Sigmoid colon (tissue), 7 donors: ENCODE measurements around the gene DUSP9. TPM values are rescaled to one million over a fixed set of nuclear protein-coding genes. Genes with fewer than 3 reads are reported as not detected.

Experiments
- DNase-seq: peaks from one replicate; pipeline ENCODE4 v3.0.0-alpha.2; 2019
- H3K27ac ChIP-seq, 4 donors: fragments of 200-600 bp; sonication (generic); one replicate each; pipeline ENCODE4 v1.5.1; 2016 to 2019; ENCODE audit warnings: mild to moderate bottlenecking in 1 of 4
- H3K27me3 ChIP-seq, 3 donors: fragments of 200-600 bp; sonication (generic); one replicate each; pipeline ENCODE4 v1.5.1; 2019; ENCODE audit warnings: mild to moderate bottlenecking in 1 of 3
- H3K36me3 ChIP-seq, 4 donors: fragments of 200-600 bp; sonication (generic); one replicate each; pipeline ENCODE4 v1.5.1; 2016 to 2019
- H3K4me1 ChIP-seq, 4 donors: fragments of 200-600 bp; sonication (generic); one replicate each; pipeline ENCODE4 v1.5.1; 2017 to 2019
- H3K4me3 ChIP-seq, 4 donors: fragments of 200-600 bp; sonication (generic); one replicate each; pipeline ENCODE4 v1.5.1; 2017 to 2019; ENCODE audit warnings: mild to moderate bottlenecking in 2 of 4, moderate library complexity in 1 of 4
- H3K9me3 ChIP-seq, 4 donors: fragments of 200-600 bp in 3 of 4; sonication (generic) in 3 of 4; one replicate each; pipeline versions ENCODE4 v1.5.1 to v1.6.1; 2013 to 2019
- CTCF ChIP-seq, 4 experiments: fragments of 450-650 bp in 3 of 4; fragments of 200-600 bp in 1 of 4; IDR thresholded peaks; one replicate each; pipeline ENCODE4 v1.5.1; 2016 to 2019; ENCODE audit warnings: antibody characterized with exemption in 4 of 4, mild to moderate bottlenecking in 3 of 4, moderate library complexity in 2 of 4
- EP300 ChIP-seq, 4 donors: sonication (generic); formaldehyde crosslinking; IDR thresholded peaks; one replicate each; pipeline ENCODE4 v1.6.1; 2017; ENCODE audit warnings: antibody characterized with exemption in 4 of 4
- POLR2A ChIP-seq, 2 donors: fragments of 450-650 bp; IDR thresholded peaks; one replicate each; pipeline ENCODE4 v1.6.1; 2016; ENCODE audit warnings: antibody characterized with exemption in 2 of 2, mild to moderate bottlenecking in 2 of 2, moderate library complexity in 2 of 2
- POLR2AphosphoS5 ChIP-seq, 4 donors: sonication (generic); formaldehyde crosslinking; IDR thresholded peaks; one replicate each; pipeline ENCODE4 v1.6.1; 2017; ENCODE audit warnings: antibody characterized with exemption in 4 of 4
- WGBS, 2 donors: extraction: QIAGEN DNeasy Blood & Tissue Kit; methylation state at CpG; one replicate each; pipeline ENCODE4 v1.1.7; 2013; 5-methylcytosine and 5-hydroxymethylcytosine counted together
- intact Hi-C: fragments of 100-400 bp; cut with DNase I; formaldehyde crosslinking; loops from one replicate; pipeline ENCODE4 v1.15.1; 2023
- polyA plus RNA-seq, 3 donors: library from polyadenylated mRNA; stranded (reverse); fragments of 200-250 nt; gene quantifications; one replicate each; pipeline ENCODE4 v1.2.3, GENCODE V29; 2013
- total RNA-seq, 4 donors: library from RNA; depleted of rRNA; stranded (reverse); fragments of >200 nt; gene quantifications; one replicate each; pipeline ENCODE4 v1.1.0, GENCODE V29; 2016
- donor health status: healthy with polysubstance abuse.
- donor health status: Bipolar disorder and iron deficiency.
- donor health status: healthy.

The DUSP9 gene
- total and polyA plus RNA-seq, 7 donors, result 0.06 TPM; not detected in 6

DNA sequence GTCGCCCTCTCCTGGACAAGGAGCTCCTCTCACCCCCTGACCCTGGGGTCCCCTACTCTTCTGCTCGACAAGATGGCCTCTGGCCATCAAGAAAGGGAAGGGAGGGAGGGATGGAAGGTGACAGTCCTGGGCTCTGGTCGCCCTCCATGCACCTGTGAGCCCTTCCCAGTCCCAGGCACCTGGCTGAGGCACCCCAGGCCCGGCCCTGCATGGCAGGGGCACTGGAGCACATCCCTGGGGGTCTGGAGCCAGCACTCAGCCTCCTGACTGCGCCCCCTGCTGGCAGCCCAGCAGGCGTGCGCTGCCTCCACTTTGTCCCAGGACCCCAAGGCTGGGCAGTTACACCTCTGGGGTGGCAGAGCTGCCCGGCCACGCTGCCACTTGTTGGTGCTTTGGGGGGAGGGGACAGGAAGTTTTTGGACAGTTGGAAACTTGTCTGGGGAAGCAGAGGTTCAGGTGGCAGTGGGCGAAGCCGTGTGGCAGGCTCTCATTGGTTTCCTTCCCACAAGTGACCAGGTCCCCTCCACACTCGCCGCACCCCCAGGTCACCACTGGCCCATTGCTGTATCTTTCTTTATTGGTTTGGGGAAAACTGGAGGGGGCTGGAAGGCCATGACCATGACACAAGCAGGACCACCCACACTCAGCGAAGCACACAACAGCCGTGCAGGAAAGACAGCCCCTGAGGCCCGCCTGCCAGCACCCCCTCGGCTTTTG lies 22.3 kb downstream of the DUSP9 start:
- peak; percentile 60 for DNase-seq
- Histone ChIP-seq H3K4me1 (peaks cover 0 to 3% (median 0%) of the 10 kb centered on the region in 4 donors), H3K4me3 (no peak overlapping the region), H3K9me3 (no peaks in the 10 kb centered on the region), H3K36me3 (no peaks in the 10 kb centered on the region), H3K27me3 (no peaks in the 10 kb centered on the region), H3K27ac (peak overlapping the region in 3 of 4 donors; percentile 70 to 79 (median 75))
- TF ChIP-seq CTCF (IDR thresholded peaks at IDR 0.05), result peak; percentile 33 to 66 (median 52)
- TF ChIP-seq EP300 (IDR thresholded peaks at IDR 0.05), result no peak
- intact Hi-C loops, result loop anchor here (5.0 kb wide), 1 partner anchor 38 kb away; no protein-coding TSS in a partner anchor
- WGBS, 2 donors, result 45 to 55% methylated on average over 17 of the region's 17 CpGs

DNA sequence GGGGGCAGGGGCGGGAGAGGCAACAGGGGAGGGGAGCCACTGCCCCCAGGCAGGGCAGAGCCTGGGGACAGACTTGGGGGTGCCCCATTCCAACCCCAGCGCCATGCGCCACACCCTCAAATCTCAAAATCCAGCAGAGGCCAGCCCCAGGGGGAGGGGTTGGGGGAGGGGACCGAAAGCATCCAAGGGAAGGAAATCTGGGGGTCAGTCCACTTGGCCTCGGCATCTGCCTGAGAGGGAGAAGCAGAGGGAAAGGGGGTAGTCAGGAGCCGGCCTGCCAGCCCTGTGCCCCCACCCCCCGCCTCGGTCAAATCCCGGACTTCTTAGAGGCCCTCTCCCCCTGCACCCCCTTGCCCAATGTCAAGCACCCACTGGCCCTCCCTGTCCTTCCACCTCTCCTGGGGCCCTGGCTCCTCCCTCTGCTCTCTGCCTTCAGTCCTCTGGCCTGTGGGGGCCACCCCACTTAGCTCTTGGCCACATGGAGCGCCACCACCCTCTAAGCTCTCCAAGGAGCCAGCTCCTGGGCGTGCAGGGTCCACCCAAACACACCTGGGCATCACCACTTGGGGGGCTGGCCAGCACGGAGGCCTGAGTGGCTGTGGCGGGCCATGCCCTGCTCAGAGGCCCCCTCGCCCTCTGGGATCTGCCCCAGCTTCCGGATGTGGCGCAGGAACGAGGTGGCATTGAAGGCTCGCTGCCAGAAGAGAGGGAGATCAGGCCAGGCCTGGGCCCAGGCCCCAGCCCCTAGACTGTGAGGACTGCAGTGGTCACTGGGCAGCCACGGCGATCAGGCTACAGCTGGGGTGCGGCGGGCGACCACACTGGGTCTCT lies 23.1 kb downstream of the DUSP9 start:
- Histone ChIP-seq H3K9me3 (no peaks in the 10 kb centered on the region), H3K36me3 (no peaks in the 10 kb centered on the region), H3K27me3 (no peaks in the 10 kb centered on the region), H3K4me1 (peaks cover 0 to 3% (median 0%) of the 10 kb centered on the region in 4 donors), H3K4me3 (no peak overlapping the region), H3K27ac (peak overlapping the region in 3 of 4 donors; percentile 70 to 79 (median 75))
- peak; percentile 62 for DNase-seq
- no peak for TF ChIP-seq POLR2AphosphoS5 (IDR thresholded peaks at IDR 0.05)
- no peak for TF ChIP-seq CTCF (IDR thresholded peaks at IDR 0.05)
- TF ChIP-seq POLR2A (IDR thresholded peaks at IDR 0.05), result no peak
- no peak for TF ChIP-seq EP300 (IDR thresholded peaks at IDR 0.05)
- intact Hi-C loops, result loop anchor here (5.0 kb wide), 1 partner anchor 37 kb away; no protein-coding TSS in a partner anchor
- 77 to 86% methylated on average over 23 of the region's 23 CpGs for WGBS, 2 donors

DNA sequence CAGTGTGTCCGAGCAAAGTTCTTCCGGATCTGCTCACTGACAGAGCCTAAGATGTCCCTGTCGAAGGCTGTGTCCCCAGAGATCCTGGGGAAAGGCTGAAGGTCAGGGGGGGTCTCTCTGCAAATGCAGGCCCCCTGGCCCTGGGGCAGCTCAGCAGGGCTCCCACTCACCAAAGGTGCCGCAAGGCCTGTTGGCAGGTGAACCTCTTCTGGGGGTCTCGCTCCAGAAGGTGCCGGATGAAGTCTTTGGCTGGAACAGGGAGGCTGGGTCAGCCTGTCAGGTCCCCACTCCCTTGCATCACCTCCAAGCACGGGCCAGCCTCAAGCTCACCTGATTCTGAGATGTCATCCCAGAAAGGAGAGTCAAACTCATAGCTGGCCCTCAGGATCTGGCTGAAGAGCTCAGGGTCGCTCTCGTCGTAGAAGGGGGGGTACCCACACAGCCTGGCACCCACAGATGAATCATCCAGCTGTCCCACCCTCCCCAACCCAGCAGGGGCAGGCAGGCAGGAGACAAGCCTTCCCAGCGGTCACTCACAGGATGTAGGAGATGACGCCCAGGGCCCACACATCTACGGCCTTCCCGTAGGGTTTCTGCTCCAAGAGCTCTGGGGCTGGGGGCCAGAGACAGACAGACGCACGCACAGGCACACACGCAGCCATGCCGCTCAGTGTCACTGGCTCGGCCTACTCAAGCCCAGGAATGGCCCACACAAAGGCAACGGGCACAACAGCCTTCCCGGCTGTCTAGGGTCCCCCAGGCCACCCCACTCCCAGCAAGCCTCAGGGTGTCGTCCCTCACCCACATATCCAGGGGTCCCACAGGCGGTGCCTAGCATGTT lies 24.0 kb downstream of the DUSP9 start:
- Histone ChIP-seq H3K4me1 (peaks cover 0 to 3% (median 0%) of the 10 kb centered on the region in 4 donors), H3K27me3 (no peaks in the 10 kb centered on the region), H3K9me3 (no peaks in the 10 kb centered on the region), H3K27ac (peak overlapping the region in 2 of 4 donors; percentile 79 to 82), H3K4me3 (no peak overlapping the region), H3K36me3 (no peaks in the 10 kb centered on the region)
- 86 to 92% methylated on average over 23 of the region's 23 CpGs for WGBS, 2 donors
- peak; percentile 52 for DNase-seq
- intact Hi-C loops, result no loop called here
- TF ChIP-seq CTCF (IDR thresholded peaks at IDR 0.05), result no peak
- TF ChIP-seq POLR2A (IDR thresholded peaks at IDR 0.05), result no peak
- TF ChIP-seq EP300 (IDR thresholded peaks at IDR 0.05), result no peak
- no peak for TF ChIP-seq POLR2AphosphoS5 (IDR thresholded peaks at IDR 0.05)

DNA sequence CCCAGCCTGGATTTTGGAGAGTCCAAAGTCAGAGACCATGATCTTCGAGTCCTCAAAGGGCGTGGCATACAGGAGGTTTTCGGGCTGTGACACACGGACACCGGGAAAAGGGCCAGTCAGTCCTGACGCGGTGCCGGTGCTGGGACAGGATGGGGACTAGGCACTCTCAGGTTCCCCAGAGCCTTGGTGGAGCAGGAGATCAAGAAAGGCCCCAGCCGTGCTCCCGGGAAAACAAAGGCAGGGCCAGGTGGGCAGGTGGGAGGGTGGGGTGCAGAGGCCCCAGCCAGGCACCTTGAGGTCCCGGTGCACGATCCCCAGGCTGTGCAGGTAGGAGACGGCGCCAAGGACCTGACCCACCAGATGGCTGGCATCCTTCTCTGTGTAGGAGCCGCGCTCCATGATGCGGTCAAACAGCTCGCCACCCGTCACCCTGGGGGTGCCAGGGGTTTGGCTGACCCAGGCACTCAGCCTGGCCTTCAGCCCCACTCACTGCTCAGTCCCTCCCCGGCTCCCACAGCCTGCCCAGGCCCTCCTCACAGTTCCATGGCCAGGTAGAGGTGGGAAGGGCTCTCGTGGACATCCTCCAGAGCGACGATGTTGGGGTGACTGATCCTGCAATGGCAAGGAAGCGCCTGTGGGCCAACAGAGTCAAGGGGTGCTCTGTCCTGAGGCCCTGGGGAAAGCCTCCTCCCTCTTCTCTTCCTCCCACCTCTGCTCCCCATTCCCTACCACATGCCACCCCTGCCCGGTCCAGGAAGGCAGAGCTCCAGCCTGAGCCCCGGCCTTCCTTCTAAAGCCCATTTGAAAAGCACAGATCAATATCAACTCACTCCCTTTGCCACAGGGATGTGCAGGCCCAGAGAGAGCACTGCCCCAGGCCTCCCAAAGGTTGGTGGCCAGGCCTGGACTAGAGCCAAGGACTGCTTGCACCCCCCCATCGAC lies 24.9 kb downstream of the DUSP9 start:
- peak; percentile 61 for DNase-seq
- Histone ChIP-seq H3K4me1 (peaks cover 0 to 3% (median 0%) of the 10 kb centered on the region in 4 donors), H3K4me3 (peak overlapping the region in 2 of 4 donors; percentile 48 to 52), H3K27me3 (no peaks in the 10 kb centered on the region), H3K9me3 (no peaks in the 10 kb centered on the region), H3K27ac (peak overlapping the region; percentile 59 to 82 (median 78)), H3K36me3 (no peaks in the 10 kb centered on the region)
- TF ChIP-seq POLR2A (IDR thresholded peaks at IDR 0.05) (no peak), CTCF (IDR thresholded peaks at IDR 0.05) (no peak)
- WGBS, 2 donors, result 79 to 90% methylated on average over 27 of the region's 27 CpGs
- intact Hi-C loops, result no loop called here
